Gastrocnemius medialis (tissue), 4 donors: ENCODE measurements around the gene CERS1. TPM values are rescaled to one million over a fixed set of nuclear protein-coding genes. Genes with fewer than 3 reads are reported as not detected.

Experiments
- ATAC-seq, 2 donors: fragments of 150-250 bp; one replicate each; pipeline ENCODE4 v1.9.1; 2016
- DNase-seq, 2 donors: peaks; one replicate each; pipeline ENCODE4 v3.0.0-alpha.2; 2019
- H3K27ac ChIP-seq, 4 donors: fragments of 200-600 bp; sonication (generic); 1 replicate in 1 of 4; 2 replicates in 3 of 4; pipeline ENCODE4 v1.5.1; 2016 to 2018; ENCODE audit warnings: mild to moderate bottlenecking in 2 of 4, moderate library complexity in 1 of 4
- H3K27me3 ChIP-seq, 3 donors: fragments of 200-600 bp; sonication (generic) in 2 of 3; 1 replicate in 1 of 3; 2 replicates in 2 of 3; pipeline versions ENCODE4 v1.5.1 to v1.6.0; 2016 to 2019; ENCODE audit warnings: mild to moderate bottlenecking in 1 of 3, moderate library complexity in 1 of 3
- H3K36me3 ChIP-seq, 2 donors: fragments of 200-600 bp; sonication (generic) in 1 of 2; one replicate each; pipeline ENCODE4 v1.5.1; 2017 to 2018
- H3K4me1 ChIP-seq, 2 donors: fragments of 200-600 bp; sonication (generic) in 1 of 2; one replicate each; pipeline ENCODE4 v1.5.1; 2016 to 2017; ENCODE audit warnings: mild to moderate bottlenecking in 2 of 2
- H3K4me3 ChIP-seq, 4 donors: fragments of 200-600 bp; sonication (generic) in 3 of 4; 1 replicate in 1 of 4; 2 replicates in 3 of 4; pipeline ENCODE4 v1.5.1; 2016 to 2019; ENCODE audit warnings: mild to moderate bottlenecking in 2 of 4
- H3K9me3 ChIP-seq, 3 donors: fragments of 200-600 bp; sonication (generic) in 2 of 3; 1 replicate in 1 of 3; 2 replicates in 2 of 3; pipeline ENCODE4 v1.5.1; 2016 to 2019
- CTCF ChIP-seq, 5 experiments: fragments of 450-650 bp in 3 of 5; fragments of 200-600 bp in 2 of 5; sonication (generic) in 2 of 5; IDR thresholded peaks in 4 of 5; conservative IDR thresholded peaks in 1 of 5; 1 replicate in 4 of 5; 2 replicates in 1 of 5; pipeline ENCODE4 v1.5.1; 2016 to 2019; ENCODE audit warnings: antibody characterized with exemption in 5 of 5, mild to moderate bottlenecking in 3 of 5, moderate library complexity in 3 of 5
- POLR2A ChIP-seq, 2 donors: fragments of 450-650 bp; IDR thresholded peaks; one replicate each; pipeline ENCODE4 v1.6.1; 2017; ENCODE audit warnings: antibody characterized with exemption in 2 of 2, mild to moderate bottlenecking in 2 of 2, moderate library complexity in 2 of 2
- in situ Hi-C, 4 donors: fragments of 200-750 bp; cut with MboI; loops; one replicate each; pipeline versions ENCODE4 v1.15.0 to v1.8.0; 2017; ENCODE audit warnings: low sequenced_read_pairs in 4 of 4
- intact Hi-C: fragments of 100-400 bp; cut with DNase I; formaldehyde crosslinking; loops from one replicate; pipeline ENCODE4 v1.15.1; 2023; ENCODE audit warnings: low total_unique reads
- total RNA-seq, 4 donors: library from RNA; depleted of rRNA; stranded (reverse); fragments of >200 nt; gene quantifications; one replicate each; pipeline versions ENCODE4 v1.1.0 to v1.2.3, GENCODE V29; 2016

CERS1 gene
- 1 to 10 TPM; 1.1 to 6.9 (median 3.3) TPM for total RNA-seq

GRCh38 chr19:18895824-18896341 lies at the start of gene CERS1:
TSS of gene CERS1 (minus strand) at chr19:18896158. CDS start at chr19:18896072, 86 bp downstream.
- TF ChIP-seq POLR2A (IDR thresholded peaks at IDR 0.05) (peak in 1 of 2 donors; percentile 19), CTCF (IDR thresholded peaks at IDR 0.05 in 4 of 5, conservative IDR thresholded peaks at IDR 0.05 in 1 of 5) (no peak)
- intact Hi-C loops: loop anchor here (1.0 to 10.0 kb wide), 3 partner anchors 23 to 139 kb away; partner anchors contain the start of genes ARMC6, COPE, DDX49 and SUGP2
- DNase-seq (no peak), ATAC-seq (peak; percentile 32)
- H3K4me3 ChIP-seq: peak within 1 kb of the TSS; percentile 55 to 71 (median 58)
- peak within 1 kb of the TSS; percentile 16 to 74 (median 46) for H3K27ac ChIP-seq
- H3K27me3 ChIP-seq: no peaks in the 10 kb centered on the region
- peaks cover 0 to 15% of the 10 kb centered on the region in 2 donors for H3K36me3 ChIP-seq
- in situ Hi-C loops: no loop called here
- H3K9me3 ChIP-seq: no peaks in the 10 kb centered on the region
- peaks cover 8 to 31% of the 10 kb centered on the region in 2 donors for H3K4me1 ChIP-seq

GRCh38 chr19:18945297-18945696 lies 49.3 kb upstream of the CERS1 start:
- intact Hi-C loops (no loop called here), in situ Hi-C loops (no loop called here)
- Histone ChIP-seq H3K27ac (no peak overlapping the region), H3K9me3 (no peaks in the 10 kb centered on the region), H3K4me3 (no peak overlapping the region), H3K4me1 (peaks cover 4 to 8% of the 10 kb centered on the region in 2 donors), H3K36me3 (no peaks in the 10 kb centered on the region), H3K27me3 (no peaks in the 10 kb centered on the region)
- ATAC-seq: no peak
- DNase-seq: no peak
- no peak for TF ChIP-seq CTCF (IDR thresholded peaks at IDR 0.05 in 4 of 5, conservative IDR thresholded peaks at IDR 0.05 in 1 of 5)
- no peak for TF ChIP-seq POLR2A (IDR thresholded peaks at IDR 0.05)

- H3K27me3 ChIP-seq: no peaks in the 10 kb centered on the region
- no peak for DNase-seq
- no peak for ATAC-seq
- in situ Hi-C loops (no loop called here), intact Hi-C loops (loop anchor here (5.0 kb wide), 1 partner anchor 351 kb away; no protein-coding TSS in a partner anchor)
- H3K9me3 ChIP-seq: no peaks in the 10 kb centered on the region
- TF ChIP-seq CTCF (IDR thresholded peaks at IDR 0.05 in 4 of 5, conservative IDR thresholded peaks at IDR 0.05 in 1 of 5) (no peak), POLR2A (IDR thresholded peaks at IDR 0.05) (no peak)
- peaks cover 0 to 2% of the 10 kb centered on the region in 2 donors for H3K36me3 ChIP-seq
- peaks cover 12 to 18% of the 10 kb centered on the region in 2 donors for H3K4me1 ChIP-seq
- no peak overlapping the region for H3K27ac ChIP-seq
- no peak overlapping the region for H3K4me3 ChIP-seq
Measured at GRCh38 chr19:18943465-18943864, 47.5 kb upstream of the CERS1 start.

GRCh38 chr19:18942692-18943091 lies 46.7 kb upstream of the CERS1 start:
- TF ChIP-seq CTCF (IDR thresholded peaks at IDR 0.05 in 4 of 5, conservative IDR thresholded peaks at IDR 0.05 in 1 of 5) (no peak), POLR2A (IDR thresholded peaks at IDR 0.05) (no peak)
- ATAC-seq (no peak), DNase-seq (no peak)
- Histone ChIP-seq H3K36me3 (peaks cover 0 to 9% of the 10 kb centered on the region in 2 donors), H3K27me3 (no peaks in the 10 kb centered on the region), H3K4me3 (no peak overlapping the region), H3K4me1 (peaks cover 12 to 18% of the 10 kb centered on the region in 2 donors), H3K9me3 (no peaks in the 10 kb centered on the region), H3K27ac (peak overlapping the region in 1 of 4 donors; percentile 81)
- in situ Hi-C loops: no loop called here
- intact Hi-C loops: loop anchor here (5.0 kb wide), 1 partner anchor 350 kb away; no protein-coding TSS in a partner anchor
